ENCODE measurements around the gene SLC4A4.

Gene SLC4A4

DNA sequence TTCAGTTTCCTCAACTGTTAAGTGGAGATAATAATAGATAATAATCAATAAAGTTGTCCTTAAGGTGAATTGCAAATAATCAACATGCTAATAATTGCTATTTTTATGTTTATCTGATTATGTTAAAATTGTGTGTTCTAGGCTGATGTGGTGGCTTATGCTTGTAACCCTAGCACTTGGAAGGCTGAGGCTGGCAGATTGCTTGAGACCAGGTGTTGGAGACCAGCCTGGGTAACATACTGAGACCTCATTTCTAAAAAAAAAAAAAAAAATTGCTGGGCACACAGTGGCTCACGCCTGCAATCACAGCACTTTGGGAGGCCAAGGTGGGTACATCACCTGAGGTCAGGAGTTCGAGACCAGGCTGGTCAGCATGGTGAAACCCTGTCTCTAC, 269.9 kb downstream of the SLC4A4 start:
- no peak for DNase-seq

DNA sequence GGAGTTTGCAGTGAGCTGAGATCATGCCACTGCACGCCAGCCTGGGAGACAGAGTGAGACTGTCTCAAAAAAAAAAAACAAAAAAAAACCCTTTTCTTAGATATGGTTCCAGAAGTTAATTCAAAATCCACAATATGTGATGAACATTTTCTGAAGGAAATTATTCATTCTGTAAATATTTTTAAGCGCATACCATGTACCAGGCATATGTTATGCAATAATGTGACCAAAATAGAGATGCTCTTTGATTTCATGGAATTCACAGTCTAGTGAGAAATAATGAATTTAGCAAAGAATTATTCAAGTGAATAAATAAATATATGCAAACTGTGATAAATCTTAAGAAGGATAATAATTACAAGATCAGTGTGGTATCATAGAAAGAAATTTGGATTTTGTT, 270.3 kb downstream of the SLC4A4 start:
- no peak for DNase-seq

- no peak for DNase-seq
These were observed 270.8 kb downstream of the SLC4A4 start for GRCh38 chr4:71609651-71610050.

GRCh38 chr4:71614621-71615020, 275.8 kb downstream of the SLC4A4 start:
- DNase-seq = no peak

DNA sequence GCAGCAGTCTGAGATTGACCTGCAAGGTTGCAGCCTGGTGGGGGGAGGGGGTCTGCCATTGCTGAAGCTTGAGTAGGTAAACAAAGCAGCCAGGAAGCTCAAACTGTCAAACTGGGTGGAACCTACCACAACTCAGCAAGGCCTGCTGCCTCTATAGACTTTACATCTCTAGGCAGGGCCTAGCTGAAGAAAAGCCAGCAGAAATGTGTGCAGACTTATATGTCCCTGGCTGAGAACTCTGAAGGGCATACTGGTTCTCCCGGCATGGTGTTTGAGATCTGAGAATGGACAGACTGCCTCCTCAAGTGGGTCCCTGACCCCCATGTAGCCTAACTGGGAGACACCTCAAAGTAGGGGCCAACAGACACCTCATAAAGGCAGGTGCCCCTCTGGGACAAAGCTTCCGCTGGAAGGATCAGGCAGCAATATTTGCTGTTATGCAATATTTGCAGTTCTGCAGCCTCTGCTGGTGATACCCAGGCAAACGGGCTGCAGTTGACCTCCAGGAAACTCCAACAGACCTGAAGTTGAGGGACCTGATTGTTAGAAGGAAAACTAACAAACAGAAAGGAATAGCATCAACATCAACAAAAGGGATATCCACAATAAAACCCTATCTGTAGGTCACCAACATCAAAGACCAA, 277.5 kb downstream of the SLC4A4 start:
- no peak for DNase-seq
